ENCODE measurements around the gene ZBTB20.

DNA sequence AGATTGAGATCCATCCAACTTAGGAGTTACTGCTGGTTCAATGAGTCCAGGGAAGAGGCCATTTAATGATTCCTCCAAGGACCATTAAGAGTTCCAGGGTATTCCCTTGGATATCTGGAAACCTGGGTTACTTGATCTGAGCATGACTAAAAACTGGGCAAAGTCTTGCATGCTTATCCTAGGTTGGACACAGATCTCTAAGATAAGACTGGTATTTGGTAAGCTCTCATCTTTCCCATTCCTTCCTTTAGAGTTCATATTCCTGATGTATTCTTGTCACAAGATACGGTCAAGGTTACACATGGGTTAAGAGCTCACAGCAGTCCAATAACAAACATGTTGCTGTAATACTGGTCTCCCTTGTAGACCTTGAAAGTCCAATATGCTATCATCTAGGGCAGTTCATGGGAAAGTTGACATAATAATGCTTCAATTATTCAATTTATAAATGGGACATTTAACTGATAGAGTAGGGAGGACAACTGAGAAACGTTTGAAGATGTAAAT lies 551.5 kb downstream of the ZBTB20 start:
- TF ChIP-seq, protein P1, sequence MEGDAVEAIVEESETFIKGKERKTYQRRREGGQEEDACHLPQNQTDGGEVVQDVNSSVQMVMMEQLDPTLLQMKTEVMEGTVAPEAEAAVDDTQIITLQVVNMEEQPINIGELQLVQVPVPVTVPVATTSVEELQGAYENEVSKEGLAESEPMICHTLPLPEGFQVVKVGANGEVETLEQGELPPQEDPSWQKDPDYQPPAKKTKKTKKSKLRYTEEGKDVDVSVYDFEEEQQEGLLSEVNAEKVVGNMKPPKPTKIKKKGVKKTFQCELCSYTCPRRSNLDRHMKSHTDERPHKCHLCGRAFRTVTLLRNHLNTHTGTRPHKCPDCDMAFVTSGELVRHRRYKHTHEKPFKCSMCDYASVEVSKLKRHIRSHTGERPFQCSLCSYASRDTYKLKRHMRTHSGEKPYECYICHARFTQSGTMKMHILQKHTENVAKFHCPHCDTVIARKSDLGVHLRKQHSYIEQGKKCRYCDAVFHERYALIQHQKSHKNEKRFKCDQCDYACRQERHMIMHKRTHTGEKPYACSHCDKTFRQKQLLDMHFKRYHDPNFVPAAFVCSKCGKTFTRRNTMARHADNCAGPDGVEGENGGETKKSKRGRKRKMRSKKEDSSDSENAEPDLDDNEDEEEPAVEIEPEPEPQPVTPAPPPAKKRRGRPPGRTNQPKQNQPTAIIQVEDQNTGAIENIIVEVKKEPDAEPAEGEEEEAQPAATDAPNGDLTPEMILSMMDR (IDR thresholded peaks at IDR 0.05) = no peak
- no peak for TF ChIP-seq POLR2AphosphoS5 (IDR thresholded peaks at IDR 0.05)

Data from esophagus muscularis mucosa (tissue), 3 donors.